ENCODE results near the gene KLF3. TPM values are rescaled to one million over a fixed set of nuclear protein-coding genes. Genes with fewer than 3 reads are reported as not detected.
"Not testable (repeated sequence)": the region's sequence is repeated elsewhere in the genome, so short reads cannot be mapped to it uniquely, and the experiment has no call there.

KLF3 gene
- total RNA-seq, 1 donor: 25.3 TPM

DNA sequence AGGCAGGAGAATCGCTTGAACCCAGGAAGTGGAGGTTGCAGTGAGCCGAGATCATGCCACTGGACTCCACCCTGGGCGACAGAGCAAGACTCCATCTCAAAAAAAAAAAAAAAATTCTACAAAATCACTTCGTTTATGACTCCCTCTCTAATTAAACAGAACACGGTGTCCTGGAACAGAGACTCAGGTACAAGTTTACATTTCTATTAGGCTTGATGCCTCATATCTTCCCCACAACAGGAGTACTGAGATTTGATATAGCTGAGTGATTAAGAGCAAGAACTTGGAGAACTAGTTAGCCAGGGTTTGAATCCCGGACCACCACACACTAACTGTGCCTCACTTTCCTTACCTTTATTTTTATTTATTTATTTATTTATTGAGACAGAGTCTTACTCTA is 42.2 kb upstream of the KLF3 start:
- Histone ChIP-seq H3K27me3 (ENCODE audit: insufficient read depth, low read length) (peaks cover 1% of the 10 kb centered on the region), H3K36me3 (ENCODE audit: insufficient read depth, low read length) (no peaks in the 10 kb centered on the region), H3K27ac (ENCODE audit: low read depth, low read length) (no peak overlapping the region), H2AFZ (ENCODE audit: low read length) (no peak overlapping the region), H3K9me3 (ENCODE audit: low read depth, low read length) (no peaks in the 10 kb centered on the region), H4K20me1 (ENCODE audit: insufficient read depth, low read length) (no peaks in the 10 kb centered on the region), H3K4me2 (ENCODE audit: insufficient read depth, low read length) (no peak overlapping the region), H3K79me2 (ENCODE audit: insufficient read depth, low read length) (no peaks in the 10 kb centered on the region), H3K4me3 (ENCODE audit: insufficient read depth, low read length) (no peak overlapping the region), H3K4me1 (ENCODE audit: insufficient read depth, low read length) (no peaks in the 10 kb centered on the region)
- DNase-seq (ENCODE audit: insufficient read length, low spot score, missing footprints): no peak
- TF ChIP-seq, protein P1, sequence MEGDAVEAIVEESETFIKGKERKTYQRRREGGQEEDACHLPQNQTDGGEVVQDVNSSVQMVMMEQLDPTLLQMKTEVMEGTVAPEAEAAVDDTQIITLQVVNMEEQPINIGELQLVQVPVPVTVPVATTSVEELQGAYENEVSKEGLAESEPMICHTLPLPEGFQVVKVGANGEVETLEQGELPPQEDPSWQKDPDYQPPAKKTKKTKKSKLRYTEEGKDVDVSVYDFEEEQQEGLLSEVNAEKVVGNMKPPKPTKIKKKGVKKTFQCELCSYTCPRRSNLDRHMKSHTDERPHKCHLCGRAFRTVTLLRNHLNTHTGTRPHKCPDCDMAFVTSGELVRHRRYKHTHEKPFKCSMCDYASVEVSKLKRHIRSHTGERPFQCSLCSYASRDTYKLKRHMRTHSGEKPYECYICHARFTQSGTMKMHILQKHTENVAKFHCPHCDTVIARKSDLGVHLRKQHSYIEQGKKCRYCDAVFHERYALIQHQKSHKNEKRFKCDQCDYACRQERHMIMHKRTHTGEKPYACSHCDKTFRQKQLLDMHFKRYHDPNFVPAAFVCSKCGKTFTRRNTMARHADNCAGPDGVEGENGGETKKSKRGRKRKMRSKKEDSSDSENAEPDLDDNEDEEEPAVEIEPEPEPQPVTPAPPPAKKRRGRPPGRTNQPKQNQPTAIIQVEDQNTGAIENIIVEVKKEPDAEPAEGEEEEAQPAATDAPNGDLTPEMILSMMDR (IDR thresholded peaks at IDR 0.05; ENCODE audit: extremely low read depth, low read depth, low read length): no peak

DNA sequence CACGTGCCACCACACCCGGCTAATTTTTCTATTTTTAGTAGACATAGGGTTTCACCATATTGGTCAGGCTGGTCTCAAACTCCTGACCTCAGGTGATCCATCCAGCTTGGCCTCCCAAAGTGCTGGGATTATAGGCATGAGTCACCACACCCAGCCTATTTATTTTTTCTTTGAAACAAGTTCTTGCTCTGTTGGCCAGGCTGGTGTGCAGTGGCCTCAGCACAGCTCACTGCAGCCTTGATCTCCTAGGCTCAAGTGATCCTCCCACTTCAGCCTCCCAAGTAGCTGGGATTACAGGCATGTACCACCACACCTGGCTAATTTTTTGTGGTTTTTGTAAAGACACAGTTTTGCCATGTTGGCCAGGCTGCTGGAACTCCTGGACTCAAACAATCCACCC is 41.7 kb upstream of the KLF3 start:
- not testable (repeated sequence) for DNase-seq (ENCODE audit: insufficient read length, low spot score, missing footprints); H3K9me3 ChIP-seq (ENCODE audit: low read depth, low read length); H3K27me3 ChIP-seq (ENCODE audit: insufficient read depth, low read length); H2AFZ ChIP-seq (ENCODE audit: low read length); H3K4me2 ChIP-seq (ENCODE audit: insufficient read depth, low read length); H3K27ac ChIP-seq (ENCODE audit: low read depth, low read length); H3K4me1 ChIP-seq (ENCODE audit: insufficient read depth, low read length); H3K4me3 ChIP-seq (ENCODE audit: insufficient read depth, low read length); H3K36me3 ChIP-seq (ENCODE audit: insufficient read depth, low read length); H3K79me2 ChIP-seq (ENCODE audit: insufficient read depth, low read length); H4K20me1 ChIP-seq (ENCODE audit: insufficient read depth, low read length)

DNA sequence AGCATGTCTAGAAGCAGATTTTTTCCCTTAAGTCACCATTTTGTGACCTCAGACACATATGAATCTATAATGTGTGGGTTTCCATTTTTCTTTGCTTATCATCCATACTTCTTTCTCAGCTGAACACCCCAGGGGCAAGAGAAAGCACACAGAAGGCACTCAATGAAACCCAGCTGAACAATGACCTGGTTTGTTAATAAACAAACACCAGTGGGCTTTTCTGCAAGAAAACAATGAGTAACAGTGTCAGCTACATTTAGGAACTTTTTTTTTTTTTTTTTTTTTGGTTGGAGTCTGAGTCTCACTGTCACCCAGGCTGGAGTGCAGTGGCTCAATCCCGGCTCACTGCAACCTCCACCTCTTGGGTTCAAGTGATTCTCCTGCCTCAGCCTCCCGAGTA is 40.7 kb upstream of the KLF3 start:
- Histone ChIP-seq H3K9me3 (ENCODE audit: low read depth, low read length) (no peaks in the 10 kb centered on the region), H4K20me1 (ENCODE audit: insufficient read depth, low read length) (no peaks in the 10 kb centered on the region), H3K79me2 (ENCODE audit: insufficient read depth, low read length) (no peaks in the 10 kb centered on the region), H3K4me1 (ENCODE audit: insufficient read depth, low read length) (no peaks in the 10 kb centered on the region), H3K27me3 (ENCODE audit: insufficient read depth, low read length) (no peaks in the 10 kb centered on the region), H3K27ac (ENCODE audit: low read depth, low read length) (no peak overlapping the region), H2AFZ (ENCODE audit: low read length) (no peak overlapping the region), H3K4me3 (ENCODE audit: insufficient read depth, low read length) (no peak overlapping the region), H3K36me3 (ENCODE audit: insufficient read depth, low read length) (no peaks in the 10 kb centered on the region), H3K4me2 (ENCODE audit: insufficient read depth, low read length) (no peak overlapping the region)
- DNase-seq (ENCODE audit: insufficient read length, low spot score, missing footprints): no peak
- TF ChIP-seq, protein P1 (IDR thresholded peaks at IDR 0.05; ENCODE audit: extremely low read depth, low read depth, low read length): no peak

DNA sequence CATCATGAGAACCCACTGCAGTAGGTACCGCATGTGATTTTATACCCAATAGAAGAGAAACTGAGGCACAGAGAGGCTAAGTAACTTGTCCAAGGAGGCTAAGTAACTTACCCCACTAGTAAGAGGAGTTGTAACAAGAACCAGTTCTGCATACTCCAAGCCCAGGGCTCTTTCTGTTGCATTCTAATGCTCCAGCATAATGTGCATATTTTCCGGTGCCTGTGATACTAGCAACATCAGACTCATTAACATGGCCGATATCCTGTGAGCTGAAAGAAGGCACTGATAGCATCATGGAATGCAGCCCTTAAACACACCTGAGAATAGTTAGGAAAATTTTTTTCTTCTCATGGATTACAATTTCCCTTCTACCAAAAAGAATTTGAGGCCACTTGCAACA is 39.7 kb upstream of the KLF3 start:
- H3K27ac ChIP-seq (ENCODE audit: low read depth, low read length): no peak overlapping the region
- TF ChIP-seq, protein P1 (IDR thresholded peaks at IDR 0.05; ENCODE audit: extremely low read depth, low read depth, low read length): no peak
- H3K79me2 ChIP-seq (ENCODE audit: insufficient read depth, low read length): no peaks in the 10 kb centered on the region

More for the DNA sequence above, 39.7 kb upstream of the KLF3 start:
- H3K4me3 ChIP-seq (ENCODE audit: insufficient read depth, low read length): no peak overlapping the region
- H3K27me3 ChIP-seq (ENCODE audit: insufficient read depth, low read length): no peaks in the 10 kb centered on the region
- no peak for DNase-seq (ENCODE audit: insufficient read length, low spot score, missing footprints)
- no peaks in the 10 kb centered on the region for H3K9me3 ChIP-seq (ENCODE audit: low read depth, low read length)
- H3K4me1 ChIP-seq (ENCODE audit: insufficient read depth, low read length): no peaks in the 10 kb centered on the region
- no peak overlapping the region for H3K4me2 ChIP-seq (ENCODE audit: insufficient read depth, low read length)
- H2AFZ ChIP-seq (ENCODE audit: low read length): no peak overlapping the region
- H4K20me1 ChIP-seq (ENCODE audit: insufficient read depth, low read length): no peaks in the 10 kb centered on the region
- H3K36me3 ChIP-seq (ENCODE audit: insufficient read depth, low read length): no peaks in the 10 kb centered on the region

Data from osteoblast (primary cell).